Suprapubic skin (tissue), 4 donors: Measurements from ENCODE around the gene PPP6R3. TPM values are rescaled to one million over a fixed set of nuclear protein-coding genes. Genes with fewer than 3 reads are reported as not detected.

ENCODE experiments used
- DNase-seq, 2 donors: peaks; one replicate each; pipeline ENCODE4 v3.0.0-alpha.2; 2019; ENCODE audit warnings: low spot score in 2 of 2
- H3K27ac ChIP-seq: fragments of 200-600 bp; sonication (generic); one replicate; pipeline ENCODE4 v1.5.1; 2019
- H3K27me3 ChIP-seq: fragments of 200-600 bp; sonication (generic); one replicate; pipeline ENCODE4 v1.5.1; 2019
- H3K36me3 ChIP-seq: fragments of 200-600 bp; sonication (generic); one replicate; pipeline ENCODE4 v1.5.1; 2019
- H3K4me1 ChIP-seq: fragments of 200-600 bp; sonication (generic); one replicate; pipeline ENCODE4 v1.5.1; 2019
- H3K4me3 ChIP-seq: fragments of 200-600 bp; sonication (generic); one replicate; pipeline ENCODE4 v1.5.1; 2019; ENCODE audit warnings: mild to moderate bottlenecking
- H3K9me3 ChIP-seq: fragments of 200-600 bp; sonication (generic); one replicate; pipeline ENCODE4 v1.5.1; 2019
- CTCF ChIP-seq, 2 donors: fragments of 200-600 bp in 1 of 2; fragments of 450-650 bp in 1 of 2; sonication (generic) in 1 of 2; IDR thresholded peaks; one replicate each; pipeline ENCODE4 v1.5.1; 2016 to 2019; ENCODE audit warnings: antibody characterized with exemption in 2 of 2, mild to moderate bottlenecking in 1 of 2, moderate library complexity in 1 of 2
- EP300 ChIP-seq: sonication (generic); formaldehyde crosslinking; IDR thresholded peaks from one replicate; pipeline ENCODE4 v1.6.1; 2017; ENCODE audit warnings: antibody characterized with exemption
- POLR2A ChIP-seq, 2 donors: fragments of 450-650 bp; IDR thresholded peaks; one replicate each; pipeline ENCODE4 v1.6.1; 2017; ENCODE audit warnings: antibody characterized with exemption in 2 of 2, mild to moderate bottlenecking in 2 of 2, moderate library complexity in 2 of 2
- POLR2AphosphoS5 ChIP-seq, 3 donors: sonication (generic); formaldehyde crosslinking; IDR thresholded peaks; one replicate each; pipeline ENCODE4 v1.6.1; 2017; ENCODE audit warnings: antibody characterized with exemption in 3 of 3
- WGBS: methylation state at CpG from one replicate; pipeline ENCODE4 v1.1.5; 2018; 5-methylcytosine and 5-hydroxymethylcytosine counted together
- total RNA-seq, 4 donors: library from RNA; depleted of rRNA; stranded (reverse); fragments of >200 nt; gene quantifications; one replicate each; pipeline ENCODE4 v1.1.0, GENCODE V29; 2016

The PPP6R3 gene
- total RNA-seq, 4 donors from 2014 or later: 81.8 to 197 (median 97.0) TPM

GRCh38 chr11:68545796-68546195, 85.2 kb downstream of the PPP6R3 start:
- DNase-seq: no peak
- no peaks in the 10 kb centered on the region for H3K9me3 ChIP-seq
- peaks cover 26% of the 10 kb centered on the region for H3K4me1 ChIP-seq
- TF ChIP-seq POLR2A (IDR thresholded peaks at IDR 0.05): no peak
- TF ChIP-seq CTCF (IDR thresholded peaks at IDR 0.05): no peak
- no peak for TF ChIP-seq POLR2AphosphoS5 (IDR thresholded peaks at IDR 0.05)
- no peak for TF ChIP-seq EP300
- H3K4me3 ChIP-seq: no peak overlapping the region
- 76% methylated on average over 1 of the region's 1 CpG for WGBS
- no peak overlapping the region for H3K27ac ChIP-seq
- H3K27me3 ChIP-seq: no peaks in the 10 kb centered on the region
- peaks cover 32% of the 10 kb centered on the region for H3K36me3 ChIP-seq

GRCh38 chr11:68546555-68546954, 86.0 kb downstream of the PPP6R3 start:
- DNase-seq: no peak
- Histone ChIP-seq H3K4me1 (peaks cover 26% of the 10 kb centered on the region), H3K36me3 (peaks cover 32% of the 10 kb centered on the region), H3K27ac (no peak overlapping the region), H3K4me3 (no peak overlapping the region), H3K27me3 (no peaks in the 10 kb centered on the region), H3K9me3 (no peaks in the 10 kb centered on the region)
- no peak for TF ChIP-seq EP300
- no peak for TF ChIP-seq POLR2AphosphoS5 (IDR thresholded peaks at IDR 0.05)
- no peak for TF ChIP-seq CTCF (IDR thresholded peaks at IDR 0.05)
- no peak for TF ChIP-seq POLR2A (IDR thresholded peaks at IDR 0.05)
- 83% methylated on average over 4 of the region's 4 CpGs for WGBS

GRCh38 chr11:68549789-68550484, 89.4 kb downstream of the PPP6R3 start:
- peaks cover 43% of the 10 kb centered on the region for H3K36me3 ChIP-seq
- 67% methylated on average over 11 of the region's 11 CpGs for WGBS
- no peaks in the 10 kb centered on the region for H3K9me3 ChIP-seq
- H3K4me1 ChIP-seq: peaks cover 26% of the 10 kb centered on the region
- no peak overlapping the region for H3K27ac ChIP-seq
- DNase-seq: no peak
- H3K4me3 ChIP-seq: no peak overlapping the region
- H3K27me3 ChIP-seq: no peaks in the 10 kb centered on the region
- TF ChIP-seq POLR2A (IDR thresholded peaks at IDR 0.05): no peak
- TF ChIP-seq CTCF (IDR thresholded peaks at IDR 0.05): no peak
- no peak for TF ChIP-seq EP300
- no peak for TF ChIP-seq POLR2AphosphoS5 (IDR thresholded peaks at IDR 0.05)

GRCh38 chr11:68550485-68550817, 89.9 kb downstream of the PPP6R3 start:
- Histone ChIP-seq H3K4me1 (peaks cover 21% of the 10 kb centered on the region), H3K27ac (no peak overlapping the region), H3K36me3 (peaks cover 43% of the 10 kb centered on the region), H3K27me3 (no peaks in the 10 kb centered on the region), H3K4me3 (no peak overlapping the region), H3K9me3 (no peaks in the 10 kb centered on the region)
- TF ChIP-seq EP300 (no peak), POLR2AphosphoS5 (IDR thresholded peaks at IDR 0.05) (no peak)
- DNase-seq: no peak
- WGBS: 58% methylated on average over 4 of the region's 4 CpGs

GRCh38 chr11:68551223-68551622, 90.7 kb downstream of the PPP6R3 start:
- 88% methylated on average over 7 of the region's 7 CpGs for WGBS
- H3K9me3 ChIP-seq: no peaks in the 10 kb centered on the region
- peaks cover 15% of the 10 kb centered on the region for H3K4me1 ChIP-seq
- H3K27ac ChIP-seq: no peak overlapping the region
- no peak overlapping the region for H3K4me3 ChIP-seq
- no peak for DNase-seq
- peaks cover 43% of the 10 kb centered on the region for H3K36me3 ChIP-seq
- no peaks in the 10 kb centered on the region for H3K27me3 ChIP-seq
- no peak for TF ChIP-seq EP300
- TF ChIP-seq POLR2A (IDR thresholded peaks at IDR 0.05): no peak
- TF ChIP-seq CTCF (IDR thresholded peaks at IDR 0.05): no peak
- TF ChIP-seq POLR2AphosphoS5 (IDR thresholded peaks at IDR 0.05): no peak

GRCh38 chr11:68551777-68552176, 91.2 kb downstream of the PPP6R3 start:
- H3K36me3 ChIP-seq: peaks cover 41% of the 10 kb centered on the region
- no peak overlapping the region for H3K4me3 ChIP-seq
- no peak for DNase-seq
- TF ChIP-seq CTCF (IDR thresholded peaks at IDR 0.05) (no peak), POLR2A (IDR thresholded peaks at IDR 0.05) (no peak), POLR2AphosphoS5 (IDR thresholded peaks at IDR 0.05) (no peak), EP300 (no peak)
- no peak overlapping the region for H3K27ac ChIP-seq
- WGBS: 94% methylated on average over 3 of the region's 3 CpGs
- no peaks in the 10 kb centered on the region for H3K9me3 ChIP-seq
- H3K27me3 ChIP-seq: no peaks in the 10 kb centered on the region
- peaks cover 15% of the 10 kb centered on the region for H3K4me1 ChIP-seq
